ENCODE measurements around the gene TMEFF2. TPM values are rescaled to one million over a fixed set of nuclear protein-coding genes. Genes with fewer than 3 reads are reported as not detected.

TMEFF2 gene
- total RNA-seq, 1 experiment from 2014 or later, result not detected

DNA sequence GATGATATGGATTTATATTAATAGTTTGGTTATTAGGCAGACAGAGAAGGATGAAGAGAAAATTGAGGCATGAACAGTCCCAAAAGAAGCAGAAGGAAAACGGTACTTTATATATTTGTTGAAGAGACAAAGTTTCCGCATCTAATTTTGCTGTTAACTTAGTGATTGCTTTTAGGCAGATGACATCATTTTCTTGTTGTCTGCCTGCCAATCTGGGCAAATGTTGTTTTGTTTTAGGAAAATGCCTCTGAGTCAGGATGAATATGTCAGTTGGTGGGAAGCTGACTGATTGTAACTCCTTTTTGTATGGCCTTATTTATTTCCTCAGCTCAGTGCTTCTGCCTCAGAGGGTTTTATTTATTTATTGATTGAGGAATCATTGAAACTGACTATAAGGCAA, 295.3 kb downstream of the TMEFF2 start:
- DNase-seq (ENCODE audit: low spot score), result no peak
